GM23248 (cell line): ENCODE data around the gene SLC28A3.

Source experiments
- EZH2 ChIP-seq: fragments of 200-600 bp; sonication (generic); IDR thresholded peaks from 2 replicates; pipeline ENCODE4 v1.6.1; 2018; ENCODE audit warnings: antibody characterized with exemption, mild to moderate bottlenecking; ENCODE audit not compliant: insufficient read depth, poor library complexity, severe bottlenecking
- EZH2phosphoT487 ChIP-seq: fragments of 200-600 bp; sonication (generic); IDR thresholded peaks from 2 replicates; pipeline ENCODE4 v1.6.1; 2018; ENCODE audit warnings: antibody characterized with exemption, moderate library complexity, mild to moderate bottlenecking, low read depth; ENCODE audit not compliant: insufficient read depth

GRCh38 chr9:84258371-84258770 is 82.2 kb downstream of the SLC28A3 start:
- TF ChIP-seq EZH2phosphoT487 (no peak), EZH2 (no peak)
